GM21619 (cell line): ENCODE data around the gene LHX2.

Experiments
- ATAC-seq: cut with Tn5 transposase; IDR thresholded peaks from one replicate; pipeline ENCODE4 v1.9.1; 2021; ENCODE audit not compliant: unreplicated experiment

LHX2 gene

DNA sequence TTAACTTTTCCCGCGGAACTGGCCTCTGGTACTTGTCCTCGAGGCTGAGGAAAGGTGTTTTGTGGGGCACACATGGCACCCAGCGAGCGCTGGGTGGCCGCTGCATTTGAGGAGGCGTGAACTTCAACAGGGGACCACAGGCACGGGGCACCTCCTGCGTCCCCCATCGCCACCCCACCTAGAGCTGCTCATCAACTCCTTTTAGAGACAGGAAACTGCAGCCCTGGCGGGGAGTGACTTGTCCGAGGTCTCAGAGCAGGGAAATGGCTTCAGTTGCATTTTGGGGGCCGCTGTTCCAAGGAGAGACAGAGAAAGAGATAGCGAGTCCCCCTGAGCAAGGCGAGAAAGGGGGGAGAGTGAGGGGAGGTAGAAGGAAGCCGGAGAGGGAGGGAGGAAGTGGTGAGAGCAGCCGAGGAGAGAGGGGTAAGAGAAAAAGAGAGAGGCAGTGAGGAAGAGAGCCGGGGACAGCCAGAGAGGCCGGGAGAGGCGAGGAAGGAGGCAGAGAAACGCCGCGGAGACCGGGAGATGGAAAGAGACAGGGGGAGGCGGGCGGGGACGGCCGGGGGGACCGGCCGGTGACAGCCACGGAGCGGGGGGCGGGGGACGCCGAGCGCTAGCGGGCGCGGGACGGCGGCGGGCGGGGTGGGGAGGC is 12.5 kb upstream of the LHX2 start:
- ATAC-seq = no peak

- no peak for ATAC-seq
Observed at GRCh38 chr9:123999661-124000060, 11.9 kb upstream of the LHX2 start.

DNA sequence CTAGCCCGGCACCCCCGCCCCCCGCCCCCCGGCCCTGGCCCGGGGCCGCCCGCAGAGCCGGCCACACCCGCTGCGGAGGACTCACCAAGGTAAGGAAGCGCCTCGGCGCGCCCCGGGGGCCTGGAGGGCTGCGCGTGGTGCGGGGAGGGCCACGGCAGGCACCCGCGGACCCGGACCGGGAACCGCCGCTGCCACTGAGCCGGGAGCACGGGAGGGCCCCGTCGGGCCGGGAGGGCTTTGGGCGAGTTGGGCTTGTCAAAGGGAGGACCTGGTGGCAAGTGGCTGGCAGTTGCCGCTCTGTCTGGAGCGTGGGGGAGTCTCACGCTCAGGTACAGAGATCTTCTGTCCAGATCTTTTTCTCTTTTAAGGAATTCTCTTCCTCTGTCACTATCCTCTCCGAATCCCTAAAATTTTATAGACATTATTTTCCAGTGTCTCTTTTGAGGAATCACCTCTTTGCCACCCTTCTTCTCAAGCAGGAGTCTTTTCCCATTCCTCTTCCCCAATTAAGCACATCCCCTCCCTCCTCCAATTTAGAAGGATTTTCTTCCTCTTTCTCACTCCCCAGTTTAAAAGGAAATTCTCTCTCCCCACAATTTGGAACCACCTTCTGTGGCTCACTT is 11.3 kb upstream of the LHX2 start:
- no peak for ATAC-seq

DNA sequence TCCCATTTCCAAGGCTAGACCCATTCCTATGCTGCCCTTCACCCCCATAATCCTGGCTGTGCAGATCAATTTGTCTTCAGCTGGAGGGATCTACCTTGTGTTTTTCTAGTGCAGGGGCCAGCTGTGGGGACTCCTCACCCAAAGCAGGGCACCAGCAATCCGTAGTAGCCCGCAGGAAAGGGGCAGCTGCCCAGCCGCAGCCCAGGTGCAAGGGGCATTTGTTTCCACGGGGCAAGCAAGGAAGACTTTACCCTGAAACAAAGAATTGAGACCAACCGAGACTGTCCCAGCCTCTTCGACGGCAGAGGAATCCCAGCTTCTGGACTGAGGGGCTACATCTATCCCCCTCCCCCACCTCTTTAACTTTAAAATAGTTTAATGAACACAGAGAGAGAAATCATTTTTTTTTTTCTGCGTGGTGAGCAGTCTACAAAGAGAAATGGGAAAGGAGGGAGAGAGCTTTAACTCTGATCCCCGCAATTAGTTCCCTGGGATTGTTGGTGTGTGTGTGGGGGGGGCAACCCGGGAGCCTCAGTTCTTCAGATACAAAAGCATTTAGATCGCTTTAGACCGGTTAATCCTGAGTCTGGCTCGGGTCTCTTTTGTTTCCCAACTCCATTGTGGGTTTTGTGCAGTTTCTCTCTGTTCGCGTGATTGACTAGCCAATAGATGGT is 10.6 kb upstream of the LHX2 start:
- no peak for ATAC-seq

DNA sequence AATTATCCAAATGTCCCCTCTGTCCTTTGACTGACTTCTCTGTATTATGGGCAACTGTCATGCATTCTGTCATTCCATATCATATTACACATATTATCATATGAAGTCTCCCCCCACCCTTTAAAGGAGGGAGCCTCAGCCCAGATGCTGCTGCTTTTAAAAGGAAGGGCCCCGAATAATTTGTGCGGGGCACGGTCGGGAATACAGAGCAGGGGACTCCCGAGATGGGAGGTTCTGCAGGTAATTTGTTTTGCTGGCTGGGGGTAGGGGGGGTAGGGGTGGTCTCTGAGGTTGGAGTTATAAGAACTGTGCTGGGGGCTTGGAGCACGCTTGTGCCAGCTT is 10.1 kb upstream of the LHX2 start:
- no peak for ATAC-seq

- no peak for ATAC-seq
Observed at GRCh38 chr9:124001866-124002525, 9.6 kb upstream of the LHX2 start.

GRCh38 chr9:124003636-124004349 is 7.8 kb upstream of the LHX2 start:
- ATAC-seq = no peak

GRCh38 chr9:124004593-124004992 is 7.0 kb upstream of the LHX2 start:
- ATAC-seq = no peak

DNA sequence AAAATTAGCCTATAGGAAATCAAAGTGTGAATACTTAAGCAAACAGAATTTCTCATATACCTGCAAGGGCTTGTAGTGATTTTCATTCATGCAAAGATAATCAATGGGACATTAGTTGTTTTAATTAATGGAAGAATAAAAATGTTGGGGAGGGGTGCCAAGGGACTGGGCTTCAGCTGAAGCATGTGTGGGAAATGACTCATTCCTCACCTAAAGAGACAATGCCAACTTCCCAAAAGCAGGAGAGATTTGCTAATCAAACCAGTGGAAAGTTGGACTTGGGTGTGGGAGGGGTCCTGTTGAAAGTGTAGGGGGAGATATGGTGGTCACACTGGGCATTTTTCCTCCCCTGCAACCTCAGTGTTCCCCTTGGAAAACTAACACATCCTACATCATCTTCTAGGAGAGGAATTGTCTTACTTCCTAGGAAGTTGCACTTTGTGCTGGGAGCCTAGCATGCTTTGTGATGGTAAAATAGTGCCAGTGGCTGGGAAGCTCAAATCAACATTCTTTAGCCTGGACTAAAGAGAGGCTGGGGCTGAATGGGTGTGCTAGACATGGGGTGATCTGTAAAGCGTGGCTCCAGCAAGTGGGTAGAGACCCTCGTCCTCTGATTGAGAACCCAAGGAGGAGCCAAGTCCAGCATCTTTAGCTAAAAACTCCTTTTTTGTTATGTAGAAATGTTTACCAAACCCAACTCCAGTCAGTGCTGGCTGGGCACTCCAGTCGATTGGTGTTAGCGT is 6.4 kb upstream of the LHX2 start:
- ATAC-seq = no peak

- ATAC-seq = peak; percentile 56
Observed at GRCh38 chr9:124006448-124007361, 4.9 kb upstream of the LHX2 start.

DNA sequence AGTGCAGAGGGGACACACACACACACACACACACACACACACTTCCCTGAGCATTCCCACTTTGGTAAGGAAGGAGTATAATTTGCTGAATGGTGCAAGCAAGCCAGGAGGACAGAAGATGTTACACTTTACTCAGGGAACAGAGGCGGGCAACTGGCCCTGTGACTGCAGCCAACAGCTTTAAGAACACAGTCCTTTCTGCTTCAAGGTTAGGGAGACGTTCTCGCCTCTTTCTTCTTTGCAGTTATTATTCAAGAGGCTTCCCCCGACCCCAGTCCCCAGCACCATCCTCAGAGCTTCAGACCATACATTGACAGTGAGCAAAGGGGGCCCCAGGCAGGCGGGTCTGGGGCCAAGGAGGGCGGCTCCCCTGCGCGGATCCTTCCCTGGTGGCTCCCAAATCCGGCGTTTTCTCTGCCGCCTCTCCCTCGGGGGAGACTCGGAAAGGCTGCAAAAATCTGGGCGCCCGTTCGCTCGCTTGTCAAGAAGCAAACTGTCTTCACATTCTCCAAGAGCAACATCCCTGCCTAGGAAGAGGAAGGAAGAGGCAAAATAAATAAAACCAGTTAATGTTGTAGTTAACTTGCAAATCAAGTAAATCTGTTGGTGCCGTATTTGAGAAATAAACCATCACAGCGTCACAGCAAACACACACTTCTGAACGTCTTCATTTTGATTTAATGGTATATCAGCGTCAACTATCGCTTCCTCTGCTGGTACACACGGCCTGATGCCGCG is 3.8 kb upstream of the LHX2 start:
- ATAC-seq = no peak

DNA sequence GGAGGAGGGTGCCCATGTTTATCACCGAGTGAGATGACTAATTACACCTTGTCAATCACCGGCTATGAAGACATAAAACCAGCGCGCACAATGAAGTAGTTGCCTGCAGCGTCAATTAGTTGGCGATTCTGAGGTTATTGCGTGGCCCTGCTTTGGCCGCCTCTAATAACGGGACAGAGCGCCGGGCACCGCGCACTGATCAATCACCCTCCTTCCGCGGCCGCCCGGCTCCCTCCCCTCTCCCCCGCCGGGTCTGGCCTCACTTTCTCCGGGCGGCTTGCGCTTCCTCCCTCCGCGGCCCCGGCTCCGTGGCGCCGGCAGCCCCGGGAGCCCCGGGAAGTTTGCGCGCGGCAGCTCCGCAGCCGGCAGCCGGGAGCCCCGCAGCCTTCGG is 3.3 kb upstream of the LHX2 start:
- no peak for ATAC-seq

- no peak for ATAC-seq
Observed at GRCh38 chr9:124008694-124009530, 2.7 kb upstream of the LHX2 start.

GRCh38 chr9:124009531-124010217 is 1.9 kb upstream of the LHX2 start:
- no peak for ATAC-seq

- ATAC-seq = no peak
Observed at GRCh38 chr9:124010303-124010664, 1.3 kb upstream of the LHX2 start.

- ATAC-seq = no peak
Observed at GRCh38 chr9:124010665-124011321, 775 bp upstream of the LHX2 start.
